ENCODE measurements around the gene TMEM63C. TPM values are rescaled to one million over a fixed set of nuclear protein-coding genes. Genes with fewer than 3 reads are reported as not detected.

TMEM63C gene
- total RNA-seq, 1 experiment from 2014 or later = 5.7 TPM

DNA sequence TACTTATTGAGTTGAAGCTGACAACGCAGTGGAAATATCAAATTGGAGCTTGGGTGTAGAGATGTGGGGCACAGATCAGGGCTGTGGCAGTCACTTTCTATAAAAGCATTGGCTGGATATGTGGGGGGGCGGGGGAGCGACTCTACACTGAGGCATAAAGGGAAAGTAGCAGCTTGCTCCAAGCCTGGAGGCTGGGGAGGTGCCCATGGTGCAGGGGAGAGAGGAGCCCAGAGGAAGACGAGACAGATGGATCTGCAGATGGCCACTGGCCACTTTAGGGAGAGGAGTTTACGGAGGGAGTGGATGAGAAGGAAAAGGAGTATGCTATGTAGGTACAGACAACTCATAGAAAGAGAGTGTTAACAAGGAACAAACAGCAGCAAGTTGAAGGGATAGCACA is 102.9 kb downstream of the TMEM63C start:
- CTCF ChIA-PET = interaction anchor here (0.6 to 1.4 kb wide), 2 partner anchors 17 to 19 kb away, joined by 3 to 4 read pairs; no protein-coding TSS in a partner anchor
- Histone ChIP-seq H3K9me3 (ENCODE audit: control insufficient read depth in 1 of 2, insufficient read depth in 1 of 2, low read depth in 1 of 2, low read length in 2 of 2) (no peaks in the 10 kb centered on the region), H4K20me1 (ENCODE audit: insufficient read depth) (no peaks in the 10 kb centered on the region), H3K27me3 (ENCODE audit: insufficient read depth, low read length) (no peaks in the 10 kb centered on the region), H3K36me3 (ENCODE audit: control insufficient read depth in 1 of 2, insufficient read depth in 2 of 2, low read length in 2 of 2) (peaks cover 11 to 15% of the 10 kb centered on the region in 2 experiments; a peak in 3 of 4 replicates), H3K9me2 (ENCODE audit: insufficient read depth) (no peaks in the 10 kb centered on the region), H3K4me1 (ENCODE audit: control insufficient read depth in 1 of 2, insufficient read depth in 2 of 2, low read length in 2 of 2) (no peaks in the 10 kb centered on the region), H2AFZ (ENCODE audit: low read depth, low read length, poor library complexity, severe bottlenecking) (no peak overlapping the region), H3K9ac (ENCODE audit: low read length) (no peak overlapping the region), H3K4me3 (replicated peaks in 1 of 2; ENCODE audit: low read depth in 1 of 2, low read length in 2 of 2) (no peak overlapping the region), H3K27ac (ENCODE audit: low read depth, low read length) (no peak overlapping the region), H3K4me2 (ENCODE audit: low read length) (no peak overlapping the region), H3K79me2 (ENCODE audit: insufficient read depth, low read length) (no peaks in the 10 kb centered on the region)
- BruUV-seq (replicated peaks) = no TSS peak
- TF ChIP-seq CBX3 (IDR thresholded peaks at IDR 0.05; ENCODE audit: low read depth) (no peak), EGR1 (IDR thresholded peaks at IDR 0.05; ENCODE audit: low read depth) (no peak), ZFX (IDR thresholded peaks at IDR 0.05) (no peak), TCF7L2 (IDR thresholded peaks at IDR 0.05; ENCODE audit: borderline replicate concordance, extremely low read depth, insufficient read depth, insufficient read length) (no peak), FOSL1 (IDR thresholded peaks at IDR 0.05; ENCODE audit: low read depth) (no peak), ELF1 (IDR thresholded peaks at IDR 0.05; ENCODE audit: borderline replicate concordance, low read depth) (no peak), POLR2AphosphoS5 (IDR thresholded peaks at IDR 0.05; ENCODE audit: low read depth, low read length) (no peak), EZH2phosphoT487 (IDR thresholded peaks at IDR 0.05; ENCODE audit: borderline replicate concordance) (no peak)
- TF ChIP-seq, protein P1, sequence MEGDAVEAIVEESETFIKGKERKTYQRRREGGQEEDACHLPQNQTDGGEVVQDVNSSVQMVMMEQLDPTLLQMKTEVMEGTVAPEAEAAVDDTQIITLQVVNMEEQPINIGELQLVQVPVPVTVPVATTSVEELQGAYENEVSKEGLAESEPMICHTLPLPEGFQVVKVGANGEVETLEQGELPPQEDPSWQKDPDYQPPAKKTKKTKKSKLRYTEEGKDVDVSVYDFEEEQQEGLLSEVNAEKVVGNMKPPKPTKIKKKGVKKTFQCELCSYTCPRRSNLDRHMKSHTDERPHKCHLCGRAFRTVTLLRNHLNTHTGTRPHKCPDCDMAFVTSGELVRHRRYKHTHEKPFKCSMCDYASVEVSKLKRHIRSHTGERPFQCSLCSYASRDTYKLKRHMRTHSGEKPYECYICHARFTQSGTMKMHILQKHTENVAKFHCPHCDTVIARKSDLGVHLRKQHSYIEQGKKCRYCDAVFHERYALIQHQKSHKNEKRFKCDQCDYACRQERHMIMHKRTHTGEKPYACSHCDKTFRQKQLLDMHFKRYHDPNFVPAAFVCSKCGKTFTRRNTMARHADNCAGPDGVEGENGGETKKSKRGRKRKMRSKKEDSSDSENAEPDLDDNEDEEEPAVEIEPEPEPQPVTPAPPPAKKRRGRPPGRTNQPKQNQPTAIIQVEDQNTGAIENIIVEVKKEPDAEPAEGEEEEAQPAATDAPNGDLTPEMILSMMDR (IDR thresholded peaks at IDR 0.05 in 2 of 3, conservative IDR thresholded peaks at IDR 0.05 in 1 of 3; ENCODE audit: borderline replicate concordance in 1 of 3, insufficient read depth in 1 of 3, low read depth in 2 of 3, low read length in 2 of 3) = no peak
- POLR2A ChIA-PET = no interaction called here
- DNase-seq (ENCODE audit: low read depth, low spot score) (no peak), ATAC-seq (no peak)
- intact Hi-C loops (cut with micrococcal nuclease) = no loop called here
- RAD21 ChIA-PET (ENCODE audit: low non-redundant PET in 1 of 2, low total read pairs in 2 of 2, uncharacterized antibody in 2 of 2, unreplicated experiment in 2 of 2) = no interaction called here

Data from HCT116 (cell line).